T-helper 2 cell treated with Interferon-gamma antibody and Interleukin-4, amounts not matched to agents 5 μg/mL and 100 μg/mL, for 36 hours (primary cell): Measurements from ENCODE around the gene GRID1.
"Not testable (repeated sequence)": the region's sequence is repeated elsewhere in the genome, so short reads cannot be mapped to it uniquely, and the experiment has no call there.

Experiments
- DNase-seq: peaks from one replicate; pipeline ENCODE4 v3.0.0; 2021; ENCODE audit warnings: low spot score
- H3K27ac Mint-ChIP-seq: one replicate; pipeline ENCODE4 v1.8.0; 2021; ENCODE audit warnings: mild to moderate bottlenecking, mixed read lengths
- H3K27me3 Mint-ChIP-seq: one replicate; pipeline ENCODE4 v1.8.0; 2021; ENCODE audit warnings: low read depth, mixed read lengths
- H3K36me3 Mint-ChIP-seq: one replicate; pipeline ENCODE4 v1.8.0; 2021; ENCODE audit warnings: low read depth, mixed read lengths
- H3K4me1 Mint-ChIP-seq: one replicate; pipeline ENCODE4 v1.8.0; 2021; ENCODE audit warnings: low read depth, mixed read lengths
- H3K4me3 Mint-ChIP-seq: one replicate; pipeline ENCODE4 v1.8.0; 2022; ENCODE audit warnings: mild to moderate bottlenecking, moderate library complexity, mixed read lengths
- H3K9me3 Mint-ChIP-seq: one replicate; pipeline ENCODE4 v1.8.0; 2021; ENCODE audit warnings: mixed read lengths

The GRID1 gene

GRCh38 chr10:86180861-86181260 is 185.7 kb downstream of the GRID1 start:
- no peak for DNase-seq
- H3K36me3 Mint-ChIP-seq, result no peaks in the 10 kb centered on the region
- no peak overlapping the region for H3K27ac Mint-ChIP-seq
- no peaks in the 10 kb centered on the region for H3K9me3 Mint-ChIP-seq
- no peaks in the 10 kb centered on the region for H3K4me1 Mint-ChIP-seq
- H3K27me3 Mint-ChIP-seq, result peaks cover 9% of the 10 kb centered on the region
- no peak overlapping the region for H3K4me3 Mint-ChIP-seq

GRCh38 chr10:86179961-86180360 is 186.6 kb downstream of the GRID1 start:
- no peaks in the 10 kb centered on the region for H3K9me3 Mint-ChIP-seq
- no peak for DNase-seq
- H3K36me3 Mint-ChIP-seq, result no peaks in the 10 kb centered on the region
- no peak overlapping the region for H3K4me3 Mint-ChIP-seq
- peaks cover 3% of the 10 kb centered on the region for H3K27me3 Mint-ChIP-seq
- no peaks in the 10 kb centered on the region for H3K4me1 Mint-ChIP-seq
- H3K27ac Mint-ChIP-seq, result no peak overlapping the region

GRCh38 chr10:86179153-86179524 is 187.5 kb downstream of the GRID1 start:
- no peak for DNase-seq
- no peaks in the 10 kb centered on the region for H3K9me3 Mint-ChIP-seq
- no peak overlapping the region for H3K4me3 Mint-ChIP-seq
- no peaks in the 10 kb centered on the region for H3K4me1 Mint-ChIP-seq
- H3K36me3 Mint-ChIP-seq, result no peaks in the 10 kb centered on the region
- no peak overlapping the region for H3K27ac Mint-ChIP-seq
- H3K27me3 Mint-ChIP-seq, result no peaks in the 10 kb centered on the region

- no peaks in the 10 kb centered on the region for H3K27me3 Mint-ChIP-seq
- no peaks in the 10 kb centered on the region for H3K4me1 Mint-ChIP-seq
- no peak overlapping the region for H3K4me3 Mint-ChIP-seq
- DNase-seq, result no peak
- no peak overlapping the region for H3K27ac Mint-ChIP-seq
- no peaks in the 10 kb centered on the region for H3K36me3 Mint-ChIP-seq
- no peaks in the 10 kb centered on the region for H3K9me3 Mint-ChIP-seq
These were observed 188.0 kb downstream of the GRID1 start for GRCh38 chr10:86178401-86179152.

GRCh38 chr10:86177537-86178155 is 188.9 kb downstream of the GRID1 start:
- DNase-seq, result no peak
- Mint-ChIP-seq H3K27me3 (peaks cover 3% of the 10 kb centered on the region), H3K36me3 (no peaks in the 10 kb centered on the region), H3K9me3 (no peaks in the 10 kb centered on the region), H3K4me1 (no peaks in the 10 kb centered on the region), H3K4me3 (no peak overlapping the region), H3K27ac (no peak overlapping the region)

- Mint-ChIP-seq H3K4me3 (no peak overlapping the region), H3K27ac (no peak overlapping the region), H3K27me3 (peaks cover 8% of the 10 kb centered on the region), H3K36me3 (no peaks in the 10 kb centered on the region), H3K9me3 (no peaks in the 10 kb centered on the region), H3K4me1 (no peaks in the 10 kb centered on the region)
- DNase-seq, result no peak
These were observed 189.6 kb downstream of the GRID1 start for GRCh38 chr10:86176850-86177536.

GRCh38 chr10:86175476-86175875 is 191.1 kb downstream of the GRID1 start:
- not testable (repeated sequence) for H3K4me3 Mint-ChIP-seq, H3K4me1 Mint-ChIP-seq, H3K27ac Mint-ChIP-seq, H3K36me3 Mint-ChIP-seq, H3K9me3 Mint-ChIP-seq, DNase-seq
- H3K27me3 Mint-ChIP-seq, result peaks cover 14% of the 10 kb centered on the region

GRCh38 chr10:86172301-86172700 is 194.3 kb downstream of the GRID1 start:
- H3K9me3 Mint-ChIP-seq, result no peaks in the 10 kb centered on the region
- no peak overlapping the region for H3K27ac Mint-ChIP-seq
- no peaks in the 10 kb centered on the region for H3K36me3 Mint-ChIP-seq
- no peak overlapping the region for H3K4me3 Mint-ChIP-seq
- H3K27me3 Mint-ChIP-seq, result peaks cover 14% of the 10 kb centered on the region
- DNase-seq, result no peak
- no peaks in the 10 kb centered on the region for H3K4me1 Mint-ChIP-seq

- DNase-seq, result no peak
- no peak overlapping the region for H3K27ac Mint-ChIP-seq
- peaks cover 14% of the 10 kb centered on the region for H3K27me3 Mint-ChIP-seq
- H3K9me3 Mint-ChIP-seq, result no peaks in the 10 kb centered on the region
- H3K36me3 Mint-ChIP-seq, result no peaks in the 10 kb centered on the region
- no peak overlapping the region for H3K4me3 Mint-ChIP-seq
- no peaks in the 10 kb centered on the region for H3K4me1 Mint-ChIP-seq
These were observed 196.1 kb downstream of the GRID1 start for GRCh38 chr10:86170255-86171108.

GRCh38 chr10:86169506-86170254 is 196.9 kb downstream of the GRID1 start:
- Mint-ChIP-seq H3K27me3 (peaks cover 14% of the 10 kb centered on the region), H3K4me3 (no peak overlapping the region), H3K9me3 (no peaks in the 10 kb centered on the region), H3K27ac (no peak overlapping the region), H3K36me3 (no peaks in the 10 kb centered on the region), H3K4me1 (no peaks in the 10 kb centered on the region)
- DNase-seq, result no peak

- Mint-ChIP-seq H3K27ac (no peak overlapping the region), H3K27me3 (peaks cover 14% of the 10 kb centered on the region), H3K4me3 (no peak overlapping the region), H3K36me3 (no peaks in the 10 kb centered on the region), H3K4me1 (no peaks in the 10 kb centered on the region), H3K9me3 (no peaks in the 10 kb centered on the region)
- no peak for DNase-seq
These were observed 197.5 kb downstream of the GRID1 start for GRCh38 chr10:86169066-86169465.

- DNase-seq, result no peak
- Mint-ChIP-seq H3K36me3 (no peaks in the 10 kb centered on the region), H3K4me3 (no peak overlapping the region), H3K27ac (no peak overlapping the region), H3K9me3 (no peaks in the 10 kb centered on the region), H3K4me1 (no peaks in the 10 kb centered on the region), H3K27me3 (peaks cover 13% of the 10 kb centered on the region)
These were observed 198.3 kb downstream of the GRID1 start for GRCh38 chr10:86168256-86168655.

GRCh38 chr10:86167762-86168128 is 198.8 kb downstream of the GRID1 start:
- H3K27ac Mint-ChIP-seq, result no peak overlapping the region
- H3K4me3 Mint-ChIP-seq, result no peak overlapping the region
- H3K9me3 Mint-ChIP-seq, result no peaks in the 10 kb centered on the region
- no peak for DNase-seq
- no peaks in the 10 kb centered on the region for H3K36me3 Mint-ChIP-seq
- H3K27me3 Mint-ChIP-seq, result peaks cover 11% of the 10 kb centered on the region
- H3K4me1 Mint-ChIP-seq, result no peaks in the 10 kb centered on the region
